ENCODE results near the gene FOXP1.

- TF ChIP-seq CTCF (IDR thresholded peaks at IDR 0.05; ENCODE audit: insufficient read depth, low read length, poor library complexity, severe bottlenecking): no peak
- no peak for TF ChIP-seq EZH2phosphoT487 (conservative IDR thresholded peaks at IDR 0.05; ENCODE audit: low read length)
Observed at GRCh38 chr3:71579935-71580406, 3.6 kb downstream of the FOXP1 start.

All from SU-DHL-6 (cell line).